Endothelial cell of umbilical vein (primary cell): ENCODE data around the gene MMP24.

Experiments used
- CTCF ChIP-seq, 2 donors: IDR thresholded peaks; 1 replicate in 1 of 2; 2 replicates in 1 of 2; pipeline ENCODE4 v1.5.1; 2011; ENCODE audit warnings: low read length in 2 of 2, mild to moderate bottlenecking in 2 of 2, moderate library complexity in 2 of 2, control low read depth in 1 of 2, inconsistent platforms in 1 of 2, low read depth in 1 of 2; ENCODE audit not compliant: insufficient read depth in 1 of 2; ENCODE audit errors: extremely low read depth in 1 of 2
- EZH2 ChIP-seq: IDR thresholded peaks from 2 replicates; pipeline ENCODE4 v1.6.1; 2012; ENCODE audit warnings: borderline replicate concordance, low read depth, mild to moderate bottlenecking, moderate library complexity, low read length, inconsistent platforms; ENCODE audit not compliant: severe bottlenecking
- MAX ChIP-seq: IDR thresholded peaks from 2 replicates; pipeline ENCODE4 v1.6.1; 2011; ENCODE audit not compliant: insufficient read depth, insufficient read length
- MYC ChIP-seq: IDR thresholded peaks from one replicate; pipeline ENCODE4 v1.6.1; 2011; ENCODE audit warnings: mild to moderate bottlenecking, low read depth, low read length
- POLR2A ChIP-seq: IDR thresholded peaks from 2 replicates; pipeline ENCODE4 v1.6.1; 2012; ENCODE audit warnings: low read depth, mild to moderate bottlenecking, control low read depth, low read length
- POLR2AphosphoS5 ChIP-seq: IDR thresholded peaks from 2 replicates; pipeline ENCODE4 v1.6.1; 2012; ENCODE audit warnings: low read depth, mild to moderate bottlenecking, control low read depth, low read length, moderate library complexity; ENCODE audit not compliant: insufficient read depth

- TF ChIP-seq POLR2A (no peak), MAX (no peak), CTCF (IDR thresholded peaks at IDR 0.05; ENCODE audit: extremely low read depth in 1 of 2, insufficient read depth in 1 of 2, low read depth in 1 of 2, low read length in 2 of 2) (no peak), EZH2 (no peak), MYC (no peak), POLR2AphosphoS5 (no peak)
Measured at GRCh38 chr20:35298264-35298663, 71.8 kb downstream of the MMP24 start.
